GM18507 (cell line): ENCODE results near the gene ANKRD61.
"Not testable (repeated sequence)": the region's sequence is repeated elsewhere in the genome, so short reads cannot be mapped to it uniquely, and the experiment has no call there.

ENCODE experiments used
- DNase-seq: peaks from one replicate; pipeline ENCODE4 v3.0.0; 2011; ENCODE audit warnings: low read depth; ENCODE audit not compliant: insufficient read length; ENCODE audit errors: extremely low spot score
- FAIRE-seq: peaks from 2 replicates; lab custom pipeline; 2011; peaks lifted over from hg19 to GRCh38; lab: Jason Lieb, UNC

ANKRD61 gene

GRCh38 chr7:6030988-6031387, at the start of gene ANKRD61:
ANKRD61 (plus strand) TSS chr7:6031376; CDS start chr7:6031376, 0 bp downstream.
- FAIRE-seq: no peak
- no peak for DNase-seq

- not testable (repeated sequence) for FAIRE-seq
These were observed 44.1 kb upstream of the ANKRD61 start for GRCh38 chr7:5987061-5987460.

GRCh38 chr7:5997210-5997808, 33.9 kb upstream of the ANKRD61 start:
- DNase-seq (no peak), FAIRE-seq (peak; percentile 71)

More at GRCh38 chr7:5987061-5987460, 44.1 kb upstream of the ANKRD61 start:
- not testable (repeated sequence) for DNase-seq

- FAIRE-seq: peak; percentile 41
- no peak for DNase-seq
These were observed 23.8 kb upstream of the ANKRD61 start for GRCh38 chr7:6007386-6007785.

- DNase-seq, FAIRE-seq: not testable (repeated sequence)
These were observed 23.2 kb upstream of the ANKRD61 start for GRCh38 chr7:6007835-6008590.

GRCh38 chr7:6008668-6009611, 22.2 kb upstream of the ANKRD61 start, which contains the start of the genes AIMP2 and PMS2:
AIMP2 (plus strand) TSS chr7:6009272; CDS start chr7:6009364, 92 bp downstream.
PMS2 (minus strand) TSS chr7:6009049; CDS start chr7:6009019, 30 bp downstream.
- DNase-seq (peak; percentile 86), FAIRE-seq (peak; percentile 96)

GRCh38 chr7:6010370-6010769, 20.8 kb upstream of the ANKRD61 start:
- not testable (repeated sequence) for FAIRE-seq, DNase-seq

- DNase-seq (no peak), FAIRE-seq (no peak)
These were observed 19.6 kb upstream of the ANKRD61 start for GRCh38 chr7:6011541-6011940.

GRCh38 chr7:6012355-6013104, 18.6 kb upstream of the ANKRD61 start:
- FAIRE-seq: no peak
- DNase-seq: no peak

- peak; percentile 12 for FAIRE-seq
- DNase-seq: no peak
These were observed 15.1 kb upstream of the ANKRD61 start for GRCh38 chr7:6015917-6016652.

GRCh38 chr7:6016653-6016966, 14.6 kb upstream of the ANKRD61 start:
- no peak for FAIRE-seq

GRCh38 chr7:6020371-6021286, 10.5 kb upstream of the ANKRD61 start:
- no peak for FAIRE-seq

More at GRCh38 chr7:6016653-6016966, 14.6 kb upstream of the ANKRD61 start:
- no peak for DNase-seq

GRCh38 chr7:6022707-6023106, 8.5 kb upstream of the ANKRD61 start:
- FAIRE-seq (no peak), DNase-seq (no peak)

More at GRCh38 chr7:6020371-6021286, 10.5 kb upstream of the ANKRD61 start:
- DNase-seq: no peak

GRCh38 chr7:6023974-6024435, 7.2 kb upstream of the ANKRD61 start:
- DNase-seq: no peak
- FAIRE-seq: no peak

GRCh38 chr7:6026011-6026819, 5.0 kb upstream of the ANKRD61 start:
- DNase-seq (peak; percentile 42), FAIRE-seq (peak; percentile 72)

- no peak for DNase-seq
- FAIRE-seq: no peak
These were observed 4.3 kb upstream of the ANKRD61 start for GRCh38 chr7:6026820-6027311.
